Retina (tissue), 1 donor: ENCODE measurements around the gene NRSN2.

Source experiments
- DNase-seq: peaks from one replicate; pipeline ENCODE4 v3.0.0-alpha.2; 2016

NRSN2 gene

GRCh38 chr20:400454-401275 is 53.8 kb downstream of the NRSN2 start:
- no peak for DNase-seq

GRCh38 chr20:401682-402495 is 55.0 kb downstream of the NRSN2 start:
- no peak for DNase-seq

- no peak for DNase-seq
Measured at GRCh38 chr20:402496-402885, 55.6 kb downstream of the NRSN2 start.

- no peak for DNase-seq
Measured at GRCh38 chr20:402898-403581, 56.1 kb downstream of the NRSN2 start.

- no peak for DNase-seq
Measured at GRCh38 chr20:403582-403957, 56.7 kb downstream of the NRSN2 start.

- DNase-seq: no peak
Measured at GRCh38 chr20:404088-404487, 57.2 kb downstream of the NRSN2 start.
